ENCODE data around the gene PXDN.
"Not testable (repeated sequence)": the region's sequence is repeated elsewhere in the genome, so short reads cannot be mapped to it uniquely, and the experiment has no call there.

PXDN gene

GRCh38 chr2:1633936-1634587 lies 110.3 kb downstream of the PXDN start:
- no peak for DNase-seq (ENCODE audit: low read depth in 2 of 2)

- DNase-seq (ENCODE audit: low read depth in 2 of 2) = no peak
Measured at GRCh38 chr2:1633092-1633671, 111.1 kb downstream of the PXDN start.

GRCh38 chr2:1632510-1632909 lies 111.8 kb downstream of the PXDN start:
- DNase-seq (ENCODE audit: low read depth in 2 of 2) = no peak

- DNase-seq (ENCODE audit: low read depth in 2 of 2) = no peak
Measured at GRCh38 chr2:1632002-1632348, 112.3 kb downstream of the PXDN start.

- DNase-seq (ENCODE audit: low read depth in 2 of 2) = no peak
Measured at GRCh38 chr2:1631292-1632001, 112.9 kb downstream of the PXDN start.

- DNase-seq (ENCODE audit: low read depth in 2 of 2) = no peak
Measured at GRCh38 chr2:1628893-1629292, 115.4 kb downstream of the PXDN start.

- DNase-seq (ENCODE audit: low read depth in 2 of 2) = no peak
Measured at GRCh38 chr2:1627628-1628381, 116.5 kb downstream of the PXDN start.

- no peak for DNase-seq (ENCODE audit: low read depth in 2 of 2)
Measured at GRCh38 chr2:1626271-1626681, 118.0 kb downstream of the PXDN start.

GRCh38 chr2:1625281-1626001 lies 118.9 kb downstream of the PXDN start:
- DNase-seq (ENCODE audit: low read depth in 2 of 2) = no peak

- no peak for DNase-seq (ENCODE audit: low read depth in 2 of 2)
Measured at GRCh38 chr2:1623906-1624445, 120.3 kb downstream of the PXDN start.

- DNase-seq (ENCODE audit: low read depth in 2 of 2) = no peak
Measured at GRCh38 chr2:1622521-1623200, 121.7 kb downstream of the PXDN start.

GRCh38 chr2:1621976-1622375 lies 122.3 kb downstream of the PXDN start:
- not testable (repeated sequence) for DNase-seq (ENCODE audit: low read depth in 2 of 2)

GRCh38 chr2:1621501-1621900 lies 122.8 kb downstream of the PXDN start:
- DNase-seq (ENCODE audit: low read depth in 2 of 2) = no peak

GRCh38 chr2:1621041-1621440 lies 123.3 kb downstream of the PXDN start:
- no peak for DNase-seq (ENCODE audit: low read depth in 2 of 2)

GRCh38 chr2:1620081-1620480 lies 124.2 kb downstream of the PXDN start:
- no peak for DNase-seq (ENCODE audit: low read depth in 2 of 2)

- DNase-seq (ENCODE audit: low read depth in 2 of 2) = no peak
Measured at GRCh38 chr2:1619556-1619955, 124.8 kb downstream of the PXDN start.

- no peak for DNase-seq (ENCODE audit: low read depth in 2 of 2)
Measured at GRCh38 chr2:1618974-1619373, 125.3 kb downstream of the PXDN start.

GRCh38 chr2:1618191-1618961 lies 125.9 kb downstream of the PXDN start:
- no peak for DNase-seq (ENCODE audit: low read depth in 2 of 2)

GRCh38 chr2:1617425-1618021 lies 126.8 kb downstream of the PXDN start:
- DNase-seq (ENCODE audit: low read depth in 2 of 2) = no peak

- no peak for DNase-seq (ENCODE audit: low read depth in 2 of 2)
Measured at GRCh38 chr2:1614564-1614963, 129.8 kb downstream of the PXDN start.
